ENCODE measurements around the gene DHH. TPM values are rescaled to one million over a fixed set of nuclear protein-coding genes. Genes with fewer than 3 reads are reported as not detected.

DHH gene
- total RNA-seq, 1 donor from 2014 or later = 0.39 TPM

- peak in 1 of 2 donors; percentile 66 for DNase-seq (ENCODE audit: low read depth in 2 of 2)
These were observed 15.3 kb upstream of the DHH start for GRCh38 chr12:49109641-49110463.

DNA sequence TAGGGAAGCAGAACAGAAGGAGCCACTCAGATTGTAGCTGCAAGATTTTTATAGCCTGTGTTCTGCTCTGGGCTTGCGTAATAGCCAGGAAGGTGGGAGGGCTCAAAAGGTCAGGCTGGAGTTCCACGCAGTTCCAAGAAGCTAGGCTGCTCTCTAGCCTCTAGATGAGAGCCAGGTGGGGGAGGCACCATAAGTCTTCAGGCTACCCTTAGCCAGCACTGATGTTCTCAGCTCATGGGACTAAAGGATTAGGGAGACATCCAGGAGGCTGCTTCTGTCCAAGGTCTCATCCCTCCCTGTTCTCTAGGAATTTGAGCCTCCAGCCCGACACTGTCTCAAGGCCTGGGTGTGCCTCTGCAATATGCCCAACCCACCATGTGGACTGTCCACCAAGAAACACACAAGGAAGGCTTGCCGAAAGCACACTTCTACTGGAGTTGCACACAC lies 14.4 kb upstream of the DHH start:
- no peak for DNase-seq (ENCODE audit: low read depth in 2 of 2)

DNA sequence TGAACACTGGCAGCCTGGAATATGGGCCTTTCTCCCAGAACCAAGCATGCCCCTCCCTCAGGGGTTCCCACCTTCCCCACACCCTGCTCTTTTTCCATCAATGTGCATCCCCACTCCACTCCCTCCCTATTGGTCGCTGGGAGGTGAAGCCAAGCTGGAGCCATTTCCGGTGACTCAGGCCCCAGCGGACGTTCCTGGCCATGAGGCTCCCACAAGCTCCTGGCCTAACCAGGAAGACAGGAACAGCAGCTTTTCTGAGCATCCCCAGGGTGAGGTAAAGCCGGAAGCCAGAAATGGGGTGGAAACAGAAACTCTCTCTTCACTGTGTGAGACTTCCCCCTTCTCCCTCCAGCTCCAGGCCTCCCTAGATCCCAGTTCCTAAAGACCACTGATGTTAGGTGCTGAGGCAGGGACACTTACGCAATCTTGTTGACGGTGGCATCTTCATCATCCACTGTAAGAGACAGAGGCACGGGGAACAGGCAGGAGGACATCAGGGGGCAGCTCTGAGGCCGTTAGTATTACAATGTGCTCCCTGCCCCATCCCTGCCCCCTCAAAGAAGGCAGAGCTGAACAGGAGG lies 11.0 kb upstream of the DHH start:
- DNase-seq (ENCODE audit: low read depth in 2 of 2) = peak; percentile 55 to 83

- DNase-seq (ENCODE audit: low read depth in 2 of 2) = no peak
These were observed 10.2 kb upstream of the DHH start for GRCh38 chr12:49104822-49105221.

DNA sequence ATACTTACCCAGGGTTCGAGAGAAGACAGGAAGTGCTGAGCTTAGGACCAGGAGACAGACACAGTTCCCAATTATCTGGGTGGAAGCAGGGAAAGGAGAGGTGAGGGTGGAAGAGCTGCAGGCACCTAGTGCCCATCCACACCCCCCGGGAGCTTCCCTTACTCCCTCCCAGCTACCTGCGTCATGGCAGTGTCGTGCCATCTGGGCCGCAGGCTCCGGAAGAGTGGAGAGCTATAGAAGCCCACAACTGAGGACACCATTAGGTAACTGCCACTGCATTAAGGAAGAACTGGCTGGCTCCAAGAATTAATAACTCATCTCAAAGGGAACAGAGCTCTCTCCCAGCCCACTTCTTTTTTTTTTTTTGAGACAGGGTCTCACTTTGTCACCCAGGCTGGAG lies 5.8 kb upstream of the DHH start:
- DNase-seq (ENCODE audit: low read depth in 2 of 2) = no peak

- DNase-seq (ENCODE audit: low read depth in 2 of 2) = no peak
These were observed 4.1 kb upstream of the DHH start for GRCh38 chr12:49098703-49099102.

DNA sequence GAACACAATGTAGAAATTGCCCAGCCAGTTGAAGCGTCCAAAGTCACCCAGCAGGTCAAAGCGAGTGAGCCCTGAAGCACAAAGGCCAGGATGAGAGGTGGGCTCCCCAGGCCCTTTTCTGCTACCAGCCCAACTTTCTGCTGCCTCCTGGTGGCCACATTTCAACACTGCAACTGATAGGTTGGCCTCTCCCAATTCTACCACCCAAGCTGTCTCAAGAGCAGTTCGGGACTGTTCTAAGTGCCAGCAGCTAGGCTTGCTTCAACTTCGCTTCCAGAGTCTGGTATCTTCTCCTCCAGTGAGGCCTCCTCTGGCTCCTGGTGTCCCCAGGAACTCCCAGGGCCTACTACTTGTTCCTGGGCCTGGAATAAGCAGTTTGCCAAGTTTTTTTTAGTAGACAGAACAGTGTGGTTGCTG lies 3.4 kb upstream of the DHH start:
- peak in 1 of 2 donors; percentile 59 for DNase-seq (ENCODE audit: low read depth in 2 of 2)

DNA sequence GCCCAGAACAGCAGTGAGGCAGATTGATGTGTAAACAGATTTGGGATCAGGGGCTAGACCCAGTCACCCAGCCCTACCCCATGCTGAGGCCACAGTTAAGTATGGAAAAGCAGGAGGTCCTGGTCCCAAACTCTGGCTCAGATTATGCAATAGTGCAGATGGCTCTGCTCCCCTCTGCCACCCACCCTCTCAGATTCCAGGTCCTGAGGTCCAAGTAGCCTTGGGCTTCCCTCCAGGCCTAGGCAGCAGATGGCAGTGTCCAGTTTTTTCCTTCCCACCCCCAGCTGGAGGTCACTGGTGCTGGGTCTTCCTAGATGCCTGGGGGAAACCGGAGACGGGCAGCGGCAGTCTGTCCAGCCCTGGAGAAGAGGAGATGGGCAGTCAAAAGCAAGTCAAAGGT lies 2.8 kb upstream of the DHH start:
- no peak for DNase-seq (ENCODE audit: low read depth in 2 of 2)

- no peak for DNase-seq (ENCODE audit: low read depth in 2 of 2)
These were observed 369 bp upstream of the DHH start for GRCh38 chr12:49094975-49095365.

DNA sequence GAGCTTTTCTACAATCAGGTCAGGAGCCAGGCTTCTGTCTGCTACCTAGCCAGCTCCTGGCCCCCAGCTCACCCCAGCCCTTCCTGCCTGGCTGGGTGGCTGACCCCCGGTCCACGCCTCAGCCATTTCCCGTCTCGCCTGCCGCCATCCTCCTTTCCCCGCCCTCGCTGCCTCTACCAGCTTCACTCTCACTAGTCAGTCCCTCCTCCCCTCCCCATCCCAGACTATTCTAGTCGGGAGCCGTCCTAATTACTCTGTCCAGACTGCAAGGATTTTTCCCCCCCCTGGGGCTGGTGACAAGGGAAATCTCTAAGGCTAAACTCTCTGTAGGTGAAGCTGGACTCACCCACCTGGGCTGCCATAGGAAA lies 825 bp downstream of the DHH start:
- DNase-seq (ENCODE audit: low read depth in 2 of 2) = peak in 1 of 2 donors; percentile 48

DNA sequence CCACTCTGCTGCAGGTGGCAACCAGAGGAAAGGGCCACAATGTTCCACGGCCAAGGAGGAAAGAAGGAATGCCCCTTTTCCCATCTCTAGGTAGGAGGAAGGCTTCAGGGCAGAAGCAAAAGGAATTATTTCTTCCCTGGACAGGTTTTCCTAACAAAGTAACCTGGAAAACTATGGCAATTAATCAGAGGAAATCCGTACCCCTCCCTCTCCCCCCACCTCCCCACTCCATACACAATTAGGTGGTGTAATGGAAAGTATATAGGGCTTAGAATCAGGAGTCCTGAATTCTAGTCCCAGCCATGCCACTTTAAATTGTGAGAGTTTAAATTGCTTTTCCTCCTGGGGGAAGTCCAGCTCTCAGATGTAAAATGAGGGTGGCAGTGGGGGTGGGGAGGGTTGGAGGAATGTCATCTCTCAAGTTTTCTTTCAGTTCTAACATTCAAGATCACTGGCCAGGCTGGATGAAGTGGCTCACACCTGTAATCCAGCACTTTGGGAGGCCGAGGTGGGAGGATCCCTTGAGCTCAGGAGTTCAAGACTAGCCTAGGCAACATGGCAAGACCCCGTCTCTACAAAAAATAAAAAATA lies 1.7 kb downstream of the DHH start:
- DNase-seq (ENCODE audit: low read depth in 2 of 2) = no peak

DNA sequence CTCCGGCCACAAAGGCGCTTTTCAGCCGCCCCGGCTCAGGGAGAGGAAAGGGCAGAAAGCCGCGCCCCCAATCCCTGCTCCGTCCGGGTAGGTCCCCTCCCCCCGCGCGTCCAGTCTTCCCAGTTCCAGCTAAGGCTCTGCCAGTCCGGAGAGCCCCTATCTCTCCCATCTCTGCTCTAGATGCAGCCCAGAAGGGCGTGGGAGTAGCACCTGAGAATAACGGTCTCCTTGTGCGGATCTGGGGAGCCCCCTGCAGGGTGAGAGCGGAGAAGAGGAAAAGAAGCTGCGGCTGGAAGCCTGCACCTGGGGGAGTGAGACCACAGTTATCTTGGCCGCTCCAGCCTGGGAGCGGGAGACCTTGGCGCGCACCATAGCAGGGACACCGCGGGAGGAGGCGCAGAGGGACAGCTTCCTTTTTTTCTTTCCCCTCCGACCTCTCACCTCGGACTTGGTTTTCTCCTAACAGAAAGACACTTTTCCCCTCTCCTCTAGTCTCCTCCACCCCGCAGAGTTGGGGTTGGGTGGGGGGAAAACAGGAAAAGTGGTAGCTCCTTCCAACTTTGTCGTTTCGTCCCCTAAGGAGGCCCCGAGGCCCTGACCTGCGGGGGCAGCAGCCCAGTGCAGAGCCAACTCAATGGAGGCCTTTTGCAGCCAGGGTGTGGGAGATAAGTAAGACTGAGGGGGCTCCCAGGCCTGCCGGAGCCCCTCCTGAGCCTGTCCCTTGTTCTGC lies 2.4 kb downstream of the DHH start:
- DNase-seq (ENCODE audit: low read depth in 2 of 2) = peak in 1 of 2 donors; percentile 48

DNA sequence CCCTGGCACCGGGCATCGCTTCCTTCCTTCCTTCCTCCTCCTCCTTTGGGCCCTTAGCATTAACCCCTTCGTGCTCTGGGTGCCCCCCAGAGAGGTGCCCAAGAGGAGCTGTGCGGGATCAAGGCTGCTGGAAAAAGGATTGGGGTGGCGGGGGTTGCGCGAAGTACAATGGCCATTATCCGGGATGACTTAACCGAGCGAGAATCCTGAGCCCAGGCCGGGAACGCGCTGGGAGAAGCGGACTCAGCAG lies 2.8 kb downstream of the DHH start:
- no peak for DNase-seq (ENCODE audit: low read depth in 2 of 2)

DNA sequence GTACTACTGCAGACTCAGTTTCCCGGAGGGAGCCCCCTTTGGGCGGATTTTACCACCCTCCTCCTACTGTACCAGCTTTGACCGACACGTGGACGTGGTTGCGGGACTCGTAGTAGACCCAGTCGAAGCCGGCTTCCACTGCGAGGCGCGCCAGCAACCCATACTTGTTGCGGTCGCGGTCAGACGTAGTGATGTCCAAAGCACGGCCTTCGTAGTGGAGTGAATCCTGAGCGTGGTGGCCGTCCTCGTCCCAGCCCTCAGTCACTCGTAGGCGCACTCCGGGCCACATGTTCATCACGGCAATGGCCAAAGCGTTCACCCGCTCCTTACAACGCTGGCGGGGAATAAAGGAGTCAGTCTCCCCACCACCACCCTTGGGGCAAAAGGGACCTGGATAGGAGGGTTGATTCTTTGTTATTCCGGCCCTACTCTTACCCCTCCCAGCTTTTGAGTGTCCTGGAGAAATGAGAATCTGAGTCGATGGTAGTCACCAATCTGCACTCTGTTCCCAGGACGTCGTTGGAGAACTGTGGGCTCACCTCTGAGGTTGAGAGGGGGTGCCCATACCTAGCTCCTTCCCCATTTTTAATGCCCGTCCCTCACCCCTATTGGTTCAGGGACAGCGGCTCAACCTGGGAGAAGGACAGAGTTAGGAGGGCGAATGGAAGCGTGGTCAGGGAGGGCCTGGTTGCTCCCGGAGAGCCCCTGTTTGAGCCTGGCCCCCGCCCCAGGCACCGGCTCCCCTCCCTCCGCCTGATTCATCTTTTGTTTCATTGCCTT lies 3.4 kb downstream of the DHH start:
- DNase-seq (ENCODE audit: low read depth in 2 of 2) = no peak

- DNase-seq (ENCODE audit: low read depth in 2 of 2) = peak in 1 of 2 donors; percentile 57
These were observed 4.5 kb downstream of the DHH start for GRCh38 chr12:49089821-49090773.

GRCh38 chr12:49088932-49089330 lies 5.7 kb downstream of the DHH start:
- no peak for DNase-seq (ENCODE audit: low read depth in 2 of 2)

DNA sequence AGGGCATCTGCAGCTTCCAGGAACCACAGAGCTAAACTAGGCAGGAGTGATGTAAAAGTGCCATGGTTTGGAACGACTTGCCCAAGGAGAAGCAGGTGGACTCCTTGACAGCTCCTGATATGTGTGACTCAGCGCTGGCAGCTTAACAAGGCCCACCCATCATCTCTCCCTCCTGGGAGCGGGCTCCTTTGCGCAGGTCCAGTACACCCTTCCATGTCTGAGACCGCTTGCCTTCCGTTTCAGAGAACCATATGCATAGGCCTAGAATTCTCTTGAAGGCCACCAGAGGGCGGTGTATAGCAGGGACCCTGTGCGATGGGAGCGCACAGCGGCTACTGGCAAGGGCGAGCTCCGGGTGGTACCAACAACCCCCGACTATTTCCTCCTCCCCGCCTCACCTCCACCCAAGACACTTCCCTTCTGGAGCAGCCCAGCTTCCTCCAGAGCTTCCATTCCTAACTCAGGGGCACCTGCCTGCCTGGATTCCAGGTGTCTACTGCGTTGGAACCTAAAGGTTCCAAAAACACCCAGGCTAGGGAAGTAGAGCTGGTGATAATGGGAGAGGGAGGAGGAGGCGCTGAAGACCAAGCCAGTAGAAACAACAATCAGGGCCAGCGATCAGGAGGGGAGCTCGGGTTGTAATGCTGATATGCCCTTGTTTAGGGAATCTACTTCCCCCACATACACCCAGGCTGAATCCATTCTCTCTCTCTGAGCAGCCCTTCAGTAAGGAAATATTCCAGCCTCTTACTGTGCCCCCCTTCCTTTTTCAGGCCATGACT lies 6.3 kb downstream of the DHH start:
- DNase-seq (ENCODE audit: low read depth in 2 of 2) = peak; percentile 66 to 87

DNA sequence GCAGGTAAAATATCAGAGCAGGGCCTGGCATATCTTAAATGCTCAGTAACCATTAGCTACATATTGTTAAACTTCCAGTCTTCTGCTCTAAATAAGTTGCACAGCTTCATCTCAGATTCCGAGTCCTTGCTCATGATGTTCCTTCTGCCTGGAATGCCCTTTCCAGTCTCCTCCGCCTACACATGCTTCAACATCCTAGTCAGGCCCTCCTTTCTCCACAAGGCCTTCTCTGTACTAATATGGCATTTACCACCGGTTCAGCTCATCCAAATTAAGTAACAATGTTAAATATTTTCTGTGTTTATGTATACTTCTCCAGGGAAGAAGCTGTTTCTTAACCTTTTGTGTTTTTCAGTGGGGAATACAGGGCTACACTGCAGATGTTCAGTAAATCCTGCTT lies 8.5 kb downstream of the DHH start:
- DNase-seq (ENCODE audit: low read depth in 2 of 2) = no peak

GRCh38 chr12:49084438-49084837 lies 10.2 kb downstream of the DHH start:
- no peak for DNase-seq (ENCODE audit: low read depth in 2 of 2)

DNA sequence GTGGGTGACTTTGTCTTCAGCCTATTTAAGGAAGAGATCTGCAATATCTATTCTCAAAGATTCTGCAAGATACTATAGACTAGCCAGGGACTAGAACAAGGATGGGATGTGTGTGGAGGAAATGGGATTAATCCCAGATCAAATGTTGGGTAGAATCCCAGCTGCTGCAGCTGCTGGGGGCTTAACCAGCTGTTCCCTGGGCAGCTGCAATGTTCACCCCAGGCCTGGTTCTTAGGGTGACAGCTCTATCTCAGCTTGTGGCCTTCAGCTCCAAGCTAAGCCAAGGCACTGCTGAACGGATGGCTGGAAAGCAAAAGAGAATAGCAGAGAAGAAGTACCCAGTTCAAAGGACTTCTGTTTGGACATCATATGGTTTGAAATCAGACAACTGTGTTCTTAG lies 14.8 kb downstream of the DHH start:
- no peak for DNase-seq (ENCODE audit: low read depth in 2 of 2)

All from dermis microvascular lymphatic vessel endothelial cell (primary cell).